Pons (tissue), 1 donor: ENCODE measurements around the gene EPB41L3.
A peak's percentile ranks its signal among the peaks of the same experiment; 100 is the strongest.
"Not testable (repeated sequence)": the region's sequence is repeated elsewhere in the genome, so short reads cannot be mapped to it uniquely, and the experiment has no call there.

ENCODE experiments used
- DNase-seq: peaks from one replicate; pipeline ENCODE4 v3.0.0-alpha.2; 2016; ENCODE audit warnings: low spot score

Gene EPB41L3

DNA sequence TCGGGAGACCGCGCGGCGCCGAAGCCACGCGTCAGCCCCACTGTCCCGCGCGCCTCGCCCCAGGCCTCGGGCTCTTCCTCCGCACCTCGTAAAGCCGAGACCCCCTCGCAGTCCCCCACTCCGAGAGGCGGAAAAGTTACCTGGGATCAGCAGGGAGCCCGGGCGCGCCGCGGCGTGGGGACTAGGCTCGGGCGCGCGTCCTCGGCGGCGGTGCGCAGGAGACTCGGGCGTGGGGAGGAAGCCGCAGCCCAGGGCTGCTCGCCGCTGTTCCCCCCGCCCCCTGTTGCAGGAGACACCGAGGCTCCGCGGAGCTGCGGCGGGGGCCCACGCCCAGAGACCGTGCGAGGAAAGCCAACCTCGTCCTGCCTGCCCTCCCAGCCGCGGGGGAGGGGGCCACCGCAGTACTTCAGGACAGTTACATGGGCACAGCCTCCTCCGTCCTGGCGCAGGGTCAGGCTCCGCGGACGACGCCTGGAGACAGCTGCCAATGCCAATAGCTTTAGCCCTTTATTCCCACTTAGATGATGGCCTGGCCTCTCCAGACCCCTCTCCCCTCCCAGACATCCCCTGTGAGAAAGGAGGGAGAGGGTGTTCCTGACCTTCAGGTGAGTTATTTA, at the start of gene EPB41L3:
TSS of gene EPB41L3 (minus strand) at position 225 of the 617 bp plus-strand sequence. CDS start 54,814 bp downstream, outside the sequence.
- no peak for DNase-seq

DNA sequence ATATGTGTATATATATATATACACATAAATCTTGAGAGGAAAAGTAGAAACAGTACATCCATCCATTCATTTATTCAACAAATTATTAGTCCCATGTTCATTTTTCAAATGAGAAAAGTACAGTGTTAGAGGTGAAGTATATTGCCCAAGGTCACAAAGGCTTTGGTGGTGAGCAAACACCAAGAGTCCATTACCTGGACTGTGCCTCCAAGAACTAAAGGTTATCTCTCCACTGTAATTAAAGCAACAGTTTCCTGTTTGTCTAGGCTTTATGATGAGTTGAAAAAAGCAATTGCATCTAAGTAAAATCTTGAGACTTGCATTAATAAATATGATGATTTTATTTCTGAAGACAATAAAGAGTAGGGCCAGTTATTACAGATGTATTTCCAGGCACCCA, 44.7 kb upstream of the EPB41L3 start:
- DNase-seq, result no peak

DNA sequence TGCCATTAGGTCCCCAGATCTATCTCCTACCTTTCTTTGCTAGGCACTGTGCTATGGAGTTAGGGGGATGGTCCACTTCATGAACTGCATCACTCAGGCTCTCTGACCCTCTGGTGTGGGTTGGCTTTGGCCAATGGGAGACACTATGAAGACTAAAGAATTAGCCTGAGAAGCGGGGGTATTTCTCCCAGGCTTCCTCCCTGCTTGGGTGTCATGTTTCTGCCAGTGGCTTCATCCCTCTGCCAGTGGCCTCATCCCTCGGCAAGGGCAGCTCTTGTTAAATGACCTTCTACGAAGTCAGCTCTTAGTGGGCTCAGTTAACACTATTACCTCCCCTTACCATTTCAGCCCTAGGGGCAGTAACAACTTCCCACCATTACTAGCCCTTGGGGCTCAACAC, 41.9 kb upstream of the EPB41L3 start:
- no peak for DNase-seq

DNA sequence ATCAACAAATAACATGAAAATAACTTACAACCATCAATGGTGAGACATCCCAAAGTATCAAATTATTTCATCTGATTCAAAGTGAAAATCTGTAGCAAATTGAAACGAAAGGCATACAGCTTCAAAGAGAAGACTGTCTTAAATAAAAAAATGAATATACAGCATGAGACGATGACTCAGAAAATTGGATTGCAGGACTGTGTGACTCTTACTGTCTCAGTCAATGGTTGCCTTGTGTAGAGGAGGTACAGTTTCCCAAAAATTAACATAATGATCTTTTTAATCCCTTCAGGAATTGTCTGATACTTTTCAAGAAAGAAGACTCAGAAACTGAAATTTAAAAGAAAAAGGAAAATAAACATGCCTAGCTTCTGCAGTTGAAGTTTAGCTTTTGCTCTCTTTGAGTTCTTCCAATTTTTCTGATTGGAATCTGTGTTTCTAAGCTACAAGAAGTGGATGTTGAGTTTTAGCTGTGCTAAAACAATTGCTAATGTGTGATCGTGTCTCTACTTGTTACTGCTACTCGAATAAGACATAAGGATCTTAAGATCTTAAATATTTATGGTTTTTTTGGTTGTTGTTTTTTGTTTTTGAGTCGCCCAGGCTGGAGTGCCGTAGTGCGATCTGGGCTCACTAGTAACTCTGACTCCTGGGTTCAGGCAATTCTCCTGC, 41.1 kb upstream of the EPB41L3 start:
- no peak for DNase-seq

DNA sequence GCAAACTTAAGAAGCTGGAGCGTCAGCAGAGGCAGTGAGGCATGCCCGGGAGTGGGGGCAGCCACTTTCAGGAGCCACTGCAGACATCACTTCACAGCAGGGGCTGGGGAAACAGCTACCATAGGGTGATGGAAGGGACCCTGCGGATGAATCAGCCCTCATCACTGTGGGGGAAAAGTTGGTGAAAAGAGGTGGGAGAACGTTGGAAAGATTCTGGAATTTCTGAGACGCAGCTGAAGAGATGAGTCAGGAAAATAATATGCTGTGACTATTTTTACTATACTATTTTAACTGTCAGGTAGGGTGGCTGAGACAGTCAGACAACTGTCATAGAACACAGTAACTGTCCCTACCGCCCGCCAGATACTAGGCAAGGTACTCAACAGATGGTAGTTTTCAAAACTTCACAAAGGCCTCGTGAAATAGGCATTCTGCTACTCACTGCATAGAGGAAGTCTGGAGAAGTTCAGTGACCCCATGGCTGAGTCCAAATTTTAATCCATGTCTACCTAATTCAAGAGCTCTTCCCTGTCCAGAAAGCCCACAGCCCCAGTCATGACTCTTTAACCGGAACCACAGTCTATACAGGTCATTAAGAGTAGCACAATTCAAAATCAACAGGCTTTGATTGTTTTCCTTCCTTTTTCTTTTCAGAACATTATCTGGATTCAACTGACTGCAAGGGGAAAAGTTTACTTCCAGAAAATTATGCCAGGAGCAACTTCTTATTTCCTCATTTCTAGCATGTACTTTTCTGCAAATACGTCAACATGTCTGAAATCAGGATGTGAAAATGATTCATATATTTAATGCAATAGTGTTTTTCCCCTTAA, 39.3 kb upstream of the EPB41L3 start:
- DNase-seq, result no peak

DNA sequence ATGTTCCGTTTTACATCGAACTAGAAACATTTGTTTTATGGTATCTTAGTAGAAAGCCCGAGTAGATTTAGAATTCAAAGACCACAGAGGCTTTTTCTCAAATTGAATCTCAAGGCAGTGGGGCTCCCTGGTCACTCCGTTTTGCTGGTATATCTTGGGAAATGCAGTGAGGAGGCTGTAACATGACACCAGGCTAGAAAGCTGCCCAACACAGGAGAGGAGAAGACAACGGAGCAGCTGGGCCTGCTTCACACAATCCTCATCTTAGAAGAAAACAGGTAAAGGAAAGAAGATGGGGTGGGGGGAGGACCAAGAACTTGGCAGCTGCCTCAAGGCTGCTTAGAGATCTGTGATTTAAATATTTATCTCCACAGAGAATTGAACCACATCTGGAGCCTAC, 38.3 kb upstream of the EPB41L3 start:
- no peak for DNase-seq

DNA sequence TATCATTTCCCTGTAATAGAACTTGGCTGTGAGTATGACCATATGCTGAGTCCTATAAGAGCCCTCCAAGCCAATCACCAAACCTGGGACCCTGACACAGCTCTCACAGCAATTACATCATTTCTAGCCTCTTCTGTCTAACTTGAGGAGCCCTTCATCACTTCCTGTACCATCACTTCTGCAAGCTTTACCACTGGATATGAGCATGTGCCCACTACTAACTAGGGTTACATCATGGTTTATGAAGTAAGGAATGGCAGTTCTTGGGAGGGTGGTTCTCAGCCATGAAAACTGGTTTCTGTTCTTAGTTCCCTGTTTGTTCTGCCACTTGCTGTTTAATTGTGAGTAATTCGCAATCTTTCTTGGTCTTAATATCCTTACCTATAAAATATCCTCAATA, 31.0 kb upstream of the EPB41L3 start:
- DNase-seq, result no peak

DNA sequence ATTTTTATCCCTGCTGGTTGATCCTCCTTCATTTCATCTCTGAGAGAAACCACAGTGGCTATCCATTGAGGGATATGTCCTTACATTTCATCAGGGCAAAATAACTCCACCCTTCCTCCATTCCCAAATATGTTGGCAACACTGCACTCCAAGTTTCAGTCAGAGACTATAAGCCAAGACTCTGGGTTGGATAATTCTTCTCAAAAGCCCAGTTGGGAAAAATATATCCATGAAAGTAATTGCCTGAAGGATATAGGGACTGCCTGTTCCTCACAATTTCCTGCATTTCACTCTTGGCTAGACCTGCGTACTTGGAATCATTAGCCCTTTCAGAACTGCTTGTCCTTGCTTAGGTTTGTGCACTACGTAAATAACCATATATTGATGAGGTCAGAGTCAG, 27.9 kb upstream of the EPB41L3 start:
- no peak for DNase-seq

DNA sequence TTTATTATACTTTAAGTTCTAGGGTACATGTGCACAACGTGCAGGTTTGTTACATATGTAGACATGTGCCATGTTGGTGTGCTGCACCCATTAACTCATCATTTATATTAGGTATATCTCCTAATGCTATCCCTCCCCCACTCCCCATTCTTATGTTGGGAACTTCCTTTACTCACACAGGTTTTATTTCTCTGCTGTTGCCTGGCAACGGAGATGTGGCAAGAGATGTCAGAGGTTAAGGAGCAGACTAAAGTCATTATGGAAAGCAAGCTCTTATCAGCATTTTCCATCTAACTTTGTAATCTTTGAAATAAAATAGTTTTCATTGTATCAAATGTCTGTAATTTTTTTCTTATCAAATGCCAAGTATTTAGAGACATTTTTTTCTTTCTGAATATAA, 26.8 kb upstream of the EPB41L3 start:
- not testable (repeated sequence) for DNase-seq

DNA sequence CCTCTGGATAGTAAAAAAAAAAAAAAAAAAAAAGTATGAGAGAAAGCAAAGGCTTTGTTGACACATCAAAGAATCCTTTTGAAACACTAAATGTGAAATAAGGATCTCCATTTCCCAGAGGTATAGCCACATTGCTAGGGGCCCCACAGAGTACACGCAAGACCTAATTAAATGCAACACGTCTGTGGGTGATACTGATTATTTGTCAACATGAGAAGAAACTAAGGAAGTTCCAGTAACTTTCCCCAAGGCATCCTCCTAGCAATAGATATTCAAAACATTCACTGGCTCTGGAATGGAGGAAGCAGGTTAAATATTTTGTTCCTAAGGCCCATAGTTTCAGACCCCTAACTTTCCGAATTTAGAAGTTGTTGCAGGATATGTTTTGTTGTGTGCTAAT, 24.6 kb upstream of the EPB41L3 start:
- no peak for DNase-seq

DNA sequence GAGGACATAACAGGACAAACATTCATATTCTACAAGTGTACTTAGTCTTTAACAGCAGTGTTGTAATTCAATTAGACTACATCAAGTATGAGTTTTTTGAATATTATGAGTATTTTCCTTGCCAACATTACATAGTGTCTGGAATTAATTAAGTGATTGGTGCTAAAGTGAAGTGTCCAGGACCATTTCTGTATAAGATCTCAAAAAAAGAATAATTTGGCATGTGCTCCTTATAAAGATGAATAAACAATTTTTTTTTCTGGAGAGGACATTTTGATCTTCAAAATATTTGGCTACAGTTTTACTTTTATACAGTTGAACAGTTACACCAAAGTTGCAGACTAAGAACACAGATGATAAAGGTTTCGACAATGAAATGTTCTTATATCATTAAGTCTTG, 15.1 kb upstream of the EPB41L3 start:
- no peak for DNase-seq

DNA sequence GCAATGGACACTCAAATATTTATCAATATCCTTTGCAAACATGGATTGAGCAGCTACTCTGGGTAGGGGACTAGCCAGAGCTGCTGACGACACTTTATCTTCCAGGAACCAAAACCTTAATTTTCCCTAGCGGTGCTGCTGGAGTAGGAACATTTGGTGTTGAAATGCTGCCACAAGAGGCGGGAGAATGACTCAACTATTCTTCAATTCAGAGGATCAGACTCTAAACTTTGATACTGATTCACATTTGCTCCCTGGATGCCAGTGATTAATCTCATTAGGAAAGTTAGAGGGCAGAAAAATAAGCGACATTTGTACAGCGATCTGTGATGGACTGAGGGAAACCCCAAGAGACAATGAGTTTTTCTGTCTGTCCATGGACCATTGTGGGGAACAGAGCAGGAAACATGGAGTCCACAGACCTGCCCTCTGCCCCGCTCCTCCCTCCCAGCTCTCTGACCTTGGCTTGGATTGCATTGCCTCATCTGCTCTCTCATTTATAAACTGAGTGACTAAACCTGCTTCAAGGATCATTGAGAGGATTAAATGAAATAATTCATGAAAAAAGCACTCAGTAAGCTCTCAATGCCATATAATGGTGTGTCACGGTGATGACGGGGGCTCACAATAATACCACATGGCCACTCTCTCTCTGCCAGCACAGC, 12.6 kb upstream of the EPB41L3 start:
- no peak for DNase-seq

DNA sequence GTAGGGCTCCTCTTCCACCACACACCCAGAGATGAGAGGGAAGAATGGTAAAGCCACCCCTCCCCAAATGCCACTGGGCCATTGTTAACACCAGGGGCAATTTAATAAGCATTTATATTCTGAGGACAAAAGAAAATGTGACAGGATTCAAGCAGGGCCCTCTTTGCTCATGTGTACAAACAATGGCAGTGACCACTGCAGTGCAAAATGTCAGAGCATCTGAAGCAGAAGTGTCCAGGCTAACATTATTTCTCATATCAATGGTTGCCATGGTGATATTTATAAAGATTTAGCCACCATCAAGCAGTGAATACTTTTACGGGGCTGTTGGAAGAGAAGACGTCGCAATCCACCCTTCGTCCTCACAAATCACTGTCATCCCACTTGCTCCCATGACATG, 10.8 kb upstream of the EPB41L3 start:
- no peak for DNase-seq

DNA sequence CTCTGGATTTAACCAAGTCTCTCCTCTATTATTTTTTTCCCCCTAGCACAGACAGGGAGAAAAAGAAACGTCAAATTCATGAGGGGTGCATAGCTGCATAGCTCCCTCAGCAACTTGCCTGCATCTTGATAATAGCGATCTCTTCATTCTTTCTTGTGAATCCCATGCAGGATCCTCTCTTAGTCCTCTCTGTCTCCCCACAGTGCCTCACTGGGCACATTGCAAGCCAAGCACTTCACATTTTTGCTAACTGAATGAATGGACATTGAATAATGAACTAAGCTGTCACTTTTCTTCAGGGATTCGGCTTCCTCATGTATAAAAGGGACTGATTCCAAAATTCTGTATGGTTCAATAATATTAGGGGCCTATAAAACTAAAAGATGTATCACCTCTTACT, 2.9 kb upstream of the EPB41L3 start:
- peak; percentile 78 for DNase-seq

DNA sequence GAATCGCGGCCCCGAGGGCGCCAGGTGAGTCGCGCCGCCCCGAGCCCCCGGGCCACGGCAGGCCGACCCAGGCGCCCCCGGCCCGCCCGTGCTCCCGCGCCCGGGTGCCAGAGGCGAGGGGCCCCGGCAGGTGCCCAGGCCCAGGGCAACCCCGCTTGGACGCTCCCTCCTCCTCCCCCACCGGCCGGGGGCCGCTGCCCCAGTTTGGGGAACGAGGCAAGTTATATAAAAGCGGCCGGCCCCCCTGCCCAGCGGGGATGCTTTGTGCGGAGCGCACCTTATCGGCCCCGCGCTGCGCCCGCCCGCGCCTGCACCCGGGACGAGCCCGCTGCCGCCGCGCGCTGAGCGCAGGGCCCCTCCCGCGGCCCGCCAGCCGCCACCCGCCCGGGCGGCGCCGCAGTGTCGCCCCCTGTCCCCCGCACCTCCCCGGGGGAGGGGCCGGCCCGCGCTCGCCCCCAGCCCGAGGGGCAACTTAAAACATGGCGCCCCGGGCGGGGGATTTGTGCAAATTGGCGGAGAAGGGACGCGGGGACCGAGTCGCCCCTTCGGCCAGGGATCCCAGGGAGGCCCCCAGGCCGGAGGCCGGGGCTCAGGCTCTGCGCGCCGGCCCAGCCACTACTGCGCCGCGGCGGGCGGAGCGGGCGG, 639 bp downstream of the EPB41L3 start:
- DNase-seq, result no peak

DNA sequence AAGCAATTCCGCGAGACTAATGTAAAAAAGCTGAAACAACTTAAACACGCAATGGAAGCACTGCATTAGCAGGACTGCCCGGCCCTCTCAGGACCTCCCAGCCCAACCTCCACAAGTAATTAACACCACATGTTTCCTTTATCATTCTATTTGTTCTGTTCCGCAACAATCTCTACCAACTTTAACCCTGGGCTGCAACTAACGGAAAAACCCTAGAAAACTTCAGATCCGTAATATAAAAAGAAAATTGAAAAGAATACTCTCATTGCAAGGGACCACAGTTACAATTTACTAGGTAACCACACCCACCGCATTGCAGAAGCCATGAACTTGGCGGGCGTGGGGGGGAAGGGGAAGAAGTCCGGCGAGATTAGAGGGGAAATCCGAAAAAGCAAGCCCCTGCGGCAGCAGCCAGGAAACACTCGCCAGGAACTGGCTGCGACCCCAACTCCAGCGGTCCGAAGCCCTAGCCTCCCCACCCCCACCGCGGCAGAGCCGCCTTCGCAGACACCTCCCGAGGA, 1.2 kb downstream of the EPB41L3 start:
- DNase-seq, result no peak

DNA sequence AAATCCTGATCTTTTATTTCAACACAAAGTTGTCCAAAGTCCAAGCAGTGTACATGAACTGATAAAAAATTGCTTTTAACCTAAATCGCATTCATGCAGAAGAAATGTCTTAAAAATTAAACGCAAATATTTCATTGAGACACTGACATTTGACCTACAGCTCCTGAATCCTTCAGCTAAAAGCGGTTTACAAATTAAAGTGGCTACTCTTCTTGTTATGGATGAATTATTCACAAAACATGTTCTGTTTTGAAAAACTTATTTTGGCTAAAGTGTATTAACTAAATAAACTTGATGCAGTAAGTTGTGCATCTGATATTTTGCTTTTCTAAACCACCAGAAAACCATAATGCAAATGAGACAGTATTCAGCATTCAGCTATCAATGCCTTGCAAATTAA, 2.2 kb downstream of the EPB41L3 start:
- DNase-seq, result no peak

DNA sequence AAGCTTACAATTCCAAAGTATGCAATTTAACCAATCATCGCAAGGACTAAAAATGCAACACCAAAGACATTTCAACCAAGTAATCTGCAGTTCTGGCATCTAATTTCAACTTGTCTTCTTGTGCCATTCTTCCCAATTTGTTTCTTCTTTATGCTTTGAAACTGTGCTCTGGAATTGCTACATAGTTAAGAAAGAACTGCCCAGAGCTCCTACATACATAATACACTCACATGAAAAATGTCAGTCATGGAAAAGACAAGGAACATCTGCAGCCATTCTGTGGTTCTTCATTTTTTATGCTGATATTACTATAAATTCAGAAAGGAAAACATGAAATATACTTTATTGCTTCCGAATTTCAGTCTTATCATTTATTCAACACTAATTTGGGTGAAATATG, 4.4 kb downstream of the EPB41L3 start:
- no peak for DNase-seq

DNA sequence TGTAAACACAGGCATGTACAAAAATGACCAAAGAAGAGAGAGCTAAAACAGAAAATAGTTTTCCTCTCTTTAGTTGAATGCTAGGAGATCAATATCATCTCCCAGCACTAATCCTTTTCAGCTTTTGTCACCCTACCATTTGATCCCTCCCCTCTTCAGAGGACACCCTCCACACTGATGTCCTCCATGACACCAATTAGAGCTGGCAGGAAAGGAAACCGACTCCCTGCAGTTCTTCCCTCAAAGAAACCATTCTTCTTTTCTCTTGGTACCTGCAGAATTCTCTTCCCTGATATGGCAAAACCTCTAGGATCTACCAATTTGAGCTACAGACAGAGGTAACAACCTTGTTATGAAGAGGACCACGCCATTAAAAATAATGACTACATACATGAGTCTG, 5.3 kb downstream of the EPB41L3 start:
- no peak for DNase-seq

DNA sequence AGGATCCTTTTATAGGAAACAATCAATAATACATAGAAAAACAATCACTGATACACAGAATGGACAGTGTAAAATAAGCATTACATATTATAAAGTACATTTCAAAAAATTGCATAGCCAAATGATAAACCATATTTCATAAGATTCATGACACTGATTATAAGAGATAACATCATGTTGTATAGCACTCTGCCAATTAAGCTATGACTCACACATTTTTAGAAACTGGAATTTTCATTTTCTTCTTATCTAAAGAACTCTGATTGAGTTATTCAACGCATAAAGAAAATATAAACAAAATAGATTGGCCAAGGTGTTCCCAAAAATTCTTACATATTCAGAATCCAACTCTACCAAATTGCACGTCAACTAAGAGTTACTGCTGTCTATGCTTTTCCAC, 5.9 kb downstream of the EPB41L3 start:
- DNase-seq, result no peak

DNA sequence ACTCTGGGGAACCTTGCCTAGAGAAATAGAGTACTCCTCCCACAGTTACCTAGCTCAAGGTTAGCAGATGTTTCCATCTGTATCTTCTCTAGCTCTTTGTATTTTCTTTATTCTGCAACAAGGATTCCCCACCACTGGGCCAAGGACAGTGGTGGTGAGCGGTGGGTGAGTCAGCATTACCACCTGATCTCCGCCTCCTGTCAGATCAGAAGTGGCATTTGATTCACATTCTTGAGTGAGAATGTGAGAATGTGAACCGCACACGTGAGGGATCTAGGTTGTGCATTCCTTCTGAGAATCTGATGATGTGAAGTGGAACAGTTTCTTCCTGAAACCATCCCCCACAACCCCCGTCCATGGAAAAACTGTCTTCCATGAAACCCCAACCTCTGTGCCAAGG, 9.0 kb downstream of the EPB41L3 start:
- no peak for DNase-seq

DNA sequence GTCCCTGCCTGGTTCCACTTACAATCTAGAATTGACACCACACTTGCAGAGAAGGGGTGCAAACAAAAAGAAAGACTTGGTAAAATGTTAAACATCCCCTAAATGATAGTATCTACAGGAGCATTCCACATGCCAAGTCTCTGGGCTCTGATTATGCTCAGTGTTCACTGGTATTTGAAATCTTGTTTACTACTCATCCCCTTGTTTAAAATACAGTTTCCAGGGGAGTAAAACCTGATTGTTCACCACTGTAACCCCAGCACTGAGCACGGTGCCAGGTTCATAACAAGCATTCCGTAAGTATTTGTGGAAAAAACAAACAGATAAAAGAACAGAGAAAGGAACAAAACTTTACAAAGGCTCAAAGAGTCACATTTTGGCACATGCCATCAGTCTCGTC, 11.7 kb downstream of the EPB41L3 start:
- DNase-seq, result no peak
